Spleen (tissue), 11 donors: ENCODE results near the gene TENM3. TPM values are rescaled to one million over a fixed set of nuclear protein-coding genes. Genes with fewer than 3 reads are reported as not detected.

Source experiments
- DNase-seq: peaks from one replicate; pipeline ENCODE4 v3.0.0-alpha.2; 2020
- H3K27ac ChIP-seq, 8 donors: fragments of 200-600 bp; sonication (generic) in 7 of 8; 1 replicate in 4 of 8; 2 replicates in 4 of 8; pipeline versions ENCODE4 v1.5.0 to v1.8.0; 2016 to 2021; ENCODE audit warnings: inconsistent platforms in 4 of 8, mild to moderate bottlenecking in 4 of 8, moderate library complexity in 1 of 8
- H3K27me3 ChIP-seq, 7 donors: fragments of 200-600 bp; sonication (generic) in 6 of 7; replicated peaks in 1 of 7; 1 replicate in 4 of 7; 2 replicates in 3 of 7; pipeline versions ENCODE4 v1.5.0 to v1.8.0; 2016 to 2021; ENCODE audit warnings: inconsistent platforms in 3 of 7, mild to moderate bottlenecking in 1 of 7
- H3K36me3 ChIP-seq, 6 donors: fragments of 200-600 bp; sonication (generic) in 5 of 6; 1 replicate in 4 of 6; 2 replicates in 2 of 6; pipeline versions ENCODE4 v1.5.0 to v1.8.0; 2016 to 2021; ENCODE audit warnings: inconsistent platforms in 2 of 6
- H3K4me1 ChIP-seq, 6 donors: fragments of 200-600 bp; sonication (generic) in 5 of 6; 1 replicate in 3 of 6; 2 replicates in 3 of 6; pipeline versions ENCODE4 v1.5.0 to v1.8.0; 2016 to 2021; ENCODE audit warnings: inconsistent platforms in 3 of 6
- H3K4me3 ChIP-seq, 8 donors: fragments of 200-600 bp; sonication (generic) in 7 of 8; 1 replicate in 4 of 8; 2 replicates in 4 of 8; pipeline versions ENCODE4 v1.5.0 to v1.8.0; 2016 to 2021; ENCODE audit warnings: inconsistent platforms in 4 of 8, mild to moderate bottlenecking in 4 of 8, moderate library complexity in 2 of 8
- H3K9me3 ChIP-seq, 8 donors: fragments of 200-600 bp; sonication (generic) in 7 of 8; 1 replicate in 4 of 8; 2 replicates in 4 of 8; pipeline versions ENCODE4 v1.5.0 to v1.8.0; 2016 to 2021; ENCODE audit warnings: inconsistent platforms in 4 of 8
- CTCF ChIP-seq, 11 experiments: fragments of 200-600 bp in 7 of 11; fragments of 450-650 bp in 4 of 11; sonication (generic) in 4 of 11; IDR thresholded peaks in 8 of 11; conservative IDR thresholded peaks in 3 of 11; 1 replicate in 7 of 11; 2 replicates in 4 of 11; pipeline versions ENCODE4 v1.4.0 to v1.8.0; 2016 to 2021; ENCODE audit warnings: antibody characterized with exemption in 11 of 11, inconsistent platforms in 4 of 11, mild to moderate bottlenecking in 1 of 11
- POLR2A ChIP-seq, 3 donors: fragments of 450-650 bp; IDR thresholded peaks; one replicate each; pipeline ENCODE4 v1.5.1; 2017; ENCODE audit warnings: antibody characterized with exemption in 3 of 3, mild to moderate bottlenecking in 1 of 3
- POLR2AphosphoS5 ChIP-seq, 3 donors: sonication (generic); formaldehyde crosslinking; IDR thresholded peaks; one replicate each; pipeline ENCODE4 v1.5.1; 2017; ENCODE audit warnings: antibody characterized with exemption in 3 of 3
- WGBS, 5 donors: extraction: QIAGEN DNeasy Blood & Tissue Kit in 3 of 5; methylation state at CpG; one replicate each; pipeline versions ENCODE4 v1.1.5 to v1.1.7; 2013 to 2018; 5-methylcytosine and 5-hydroxymethylcytosine counted together
- intact Hi-C: fragments of 100-400 bp; cut with DNase I; formaldehyde crosslinking; loops from one replicate; pipeline ENCODE4 v1.15.0; 2023; ENCODE audit warnings: low total_unique reads
- polyA plus RNA-seq, 3 donors: library from polyadenylated mRNA; stranded (reverse); fragments of 200-250 nt; gene quantifications; one replicate each; pipeline ENCODE4 v1.2.1, GENCODE V29; 2013
- total RNA-seq, 7 donors: library from RNA; depleted of rRNA in 3 of 7; stranded (reverse); fragments of >200 nt in 3 of 7; fragmentation: NEBNext Ultra II Directional in 4 of 7; extraction: Animal tissue kit (Norgen Biotek cat#: 25700) in 4 of 7; gene quantifications; one replicate each; pipeline versions ENCODE4 v1.1.0 to v1.2.1, GENCODE V29; 2016 to 2021
- donor health status: healthy with polysubstance abuse.
- donor health status: DM: no; HTN: no; CAD: no; lungs with moderate emphysema.
- donor health status: DM: no; HTN: no; CAD: no.
- donor health status: Bipolar disorder and iron deficiency.
- donor health status: healthy.
- donor health status: DM: no; HTN: no; CAD: no.
- donor health status: DM: yes; HTN: yes; CAD: no.

The TENM3 gene
- total and polyA plus RNA-seq, 10 donors, result 0.37 to 45.6 (median 17.7) TPM

DNA sequence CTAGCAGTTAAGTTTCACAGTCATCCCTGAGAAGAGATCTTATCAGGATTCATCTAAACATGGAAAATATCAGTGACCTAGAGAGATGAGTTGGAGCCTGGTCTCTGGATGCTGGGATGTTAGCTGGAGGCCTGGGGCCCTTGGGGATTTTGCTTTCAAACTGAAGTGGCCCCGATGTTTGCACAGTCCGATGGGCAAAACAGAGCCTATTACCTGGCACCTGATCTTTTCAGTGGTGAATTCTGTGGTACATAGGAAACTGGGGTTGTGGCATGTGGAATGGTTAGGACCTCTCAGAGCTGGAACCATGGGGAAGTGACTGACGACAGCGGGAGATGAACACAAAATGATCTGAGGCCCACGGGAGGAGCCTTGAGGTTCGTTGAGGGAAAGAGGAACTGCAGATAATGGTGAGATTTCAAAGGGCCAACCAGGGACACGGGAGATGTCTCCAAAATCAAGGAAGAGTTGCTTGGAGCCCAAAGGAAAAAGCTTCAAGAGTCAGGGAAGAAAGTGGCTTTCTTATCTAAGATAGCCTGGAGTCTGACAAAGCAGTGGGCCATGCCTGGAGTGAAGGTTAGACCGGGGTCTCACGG is 17.8 kb upstream of the TENM3 start:
- Histone ChIP-seq H3K4me3 (no peak overlapping the region), H3K4me1 (no peaks in the 10 kb centered on the region), H3K27me3 (no peaks in the 10 kb centered on the region), H3K9me3 (no peaks in the 10 kb centered on the region), H3K27ac (no peak overlapping the region), H3K36me3 (no peaks in the 10 kb centered on the region)
- intact Hi-C loops, result no loop called here
- TF ChIP-seq CTCF (IDR thresholded peaks at IDR 0.05 in 8 of 11, conservative IDR thresholded peaks at IDR 0.05 in 3 of 11) (no peak), POLR2AphosphoS5 (IDR thresholded peaks at IDR 0.05) (no peak)
- no peak for DNase-seq
- 83 to 89% (median 87%) methylated on average over 9 of the region's 9 CpGs for WGBS, 5 donors

- no peaks in the 10 kb centered on the region for H3K27me3 ChIP-seq
- 83 to 89% (median 88%) methylated on average over 6 of the region's 6 CpGs for WGBS, 5 donors
- no peaks in the 10 kb centered on the region for H3K36me3 ChIP-seq
- TF ChIP-seq CTCF (IDR thresholded peaks at IDR 0.05 in 8 of 11, conservative IDR thresholded peaks at IDR 0.05 in 3 of 11) (no peak), POLR2A (IDR thresholded peaks at IDR 0.05) (no peak), POLR2AphosphoS5 (IDR thresholded peaks at IDR 0.05) (no peak)
- no peak for DNase-seq
- intact Hi-C loops, result no loop called here
- H3K9me3 ChIP-seq, result no peaks in the 10 kb centered on the region
- H3K4me3 ChIP-seq, result no peak overlapping the region
- no peak overlapping the region for H3K27ac ChIP-seq
- no peaks in the 10 kb centered on the region for H3K4me1 ChIP-seq
Measured at GRCh38 chr4:182227611-182228010, 15.6 kb upstream of the TENM3 start.

DNA sequence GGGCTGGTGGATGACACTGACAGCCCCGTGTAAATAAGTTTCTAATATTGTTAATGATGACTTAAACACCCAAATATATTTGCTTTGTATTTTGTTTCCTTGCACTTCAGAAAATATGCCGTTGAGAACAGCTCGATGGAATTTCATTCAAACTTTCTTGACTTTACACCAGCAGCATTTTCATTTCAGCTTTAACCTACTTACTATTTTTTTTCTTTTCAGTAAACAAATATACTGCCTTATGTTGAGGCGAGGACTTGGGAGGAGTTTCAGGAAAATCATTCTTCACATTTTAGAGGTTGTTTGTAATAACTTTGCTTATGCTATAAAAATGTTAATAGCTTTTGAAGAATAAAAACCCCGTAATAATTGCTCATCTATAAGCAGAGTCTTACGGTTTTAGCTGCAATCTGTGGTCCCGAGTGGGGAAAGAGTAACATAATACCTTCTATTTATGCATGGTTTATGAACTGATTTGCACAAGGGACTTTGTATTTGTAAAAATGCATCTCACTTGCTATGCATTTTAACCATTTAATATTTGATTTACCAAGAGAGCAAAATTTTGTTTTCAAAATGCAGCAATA is 14.1 kb upstream of the TENM3 start:
- 68 to 86% (median 84%) methylated on average over 7 of the region's 7 CpGs for WGBS, 5 donors
- H3K27ac ChIP-seq, result no peak overlapping the region
- no peak for TF ChIP-seq POLR2AphosphoS5 (IDR thresholded peaks at IDR 0.05)
- TF ChIP-seq POLR2A (IDR thresholded peaks at IDR 0.05), result no peak
- no peak for TF ChIP-seq CTCF (IDR thresholded peaks at IDR 0.05 in 8 of 11, conservative IDR thresholded peaks at IDR 0.05 in 3 of 11)
- H3K4me3 ChIP-seq, result no peak overlapping the region
- no peaks in the 10 kb centered on the region for H3K4me1 ChIP-seq
- H3K27me3 ChIP-seq, result no peaks in the 10 kb centered on the region
- no peak for DNase-seq
- intact Hi-C loops, result no loop called here
- no peaks in the 10 kb centered on the region for H3K9me3 ChIP-seq
- no peaks in the 10 kb centered on the region for H3K36me3 ChIP-seq

GRCh38 chr4:182230256-182230655 is 12.9 kb upstream of the TENM3 start:
- Histone ChIP-seq H3K36me3 (no peaks in the 10 kb centered on the region), H3K27me3 (no peaks in the 10 kb centered on the region), H3K4me3 (no peak overlapping the region), H3K27ac (no peak overlapping the region), H3K9me3 (no peaks in the 10 kb centered on the region), H3K4me1 (no peaks in the 10 kb centered on the region)
- TF ChIP-seq POLR2A (IDR thresholded peaks at IDR 0.05) (no peak), POLR2AphosphoS5 (IDR thresholded peaks at IDR 0.05) (no peak), CTCF (IDR thresholded peaks at IDR 0.05 in 8 of 11, conservative IDR thresholded peaks at IDR 0.05 in 3 of 11) (no peak)
- intact Hi-C loops, result no loop called here
- WGBS, 5 donors, result 72 to 81% (median 77%) methylated on average over 11 of the region's 11 CpGs
- no peak for DNase-seq
